Loucy (cell line): ENCODE data around the gene ASIP.
A peak's percentile ranks its signal among the peaks of the same experiment; 100 is the strongest.
"Not testable (repeated sequence)": the region's sequence is repeated elsewhere in the genome, so short reads cannot be mapped to it uniquely, and the experiment has no call there.

Experiments used
- H2AFZ ChIP-seq: fragments of 200-600 bp; sonication (generic); 2 replicates; pipeline ENCODE4 v1.6.0; 2016; ENCODE audit warnings: antibody characterized with exemption, mild to moderate bottlenecking, low read length, moderate library complexity
- H3F3A ChIP-seq: fragments of 200-600 bp; 2 replicates; pipeline ENCODE4 v1.6.0; 2016; ENCODE audit warnings: antibody characterized with exemption, low read depth, mild to moderate bottlenecking
- H3K27me3 ChIP-seq: fragments of 200-600 bp; sonication (generic); 2 replicates; pipeline ENCODE4 v1.6.1; 2014; ENCODE audit warnings: low read length, mild to moderate bottlenecking; ENCODE audit not compliant: insufficient read depth, poor library complexity, severe bottlenecking
- H3K36me3 ChIP-seq: fragments of 200-600 bp; sonication (generic); 2 replicates; pipeline ENCODE4 v1.6.1; 2016; ENCODE audit warnings: low read length; ENCODE audit not compliant: insufficient read depth
- H3K4me1 ChIP-seq: fragments of 200-600 bp; sonication (generic); 2 replicates; pipeline ENCODE4 v1.5.1; 2014; ENCODE audit warnings: low read length, mild to moderate bottlenecking; ENCODE audit not compliant: insufficient read depth, poor library complexity, severe bottlenecking
- H3K4me2 ChIP-seq: fragments of 200-600 bp; sonication (generic); 2 replicates; pipeline ENCODE4 v1.6.0; 2014; ENCODE audit warnings: antibody characterized with exemption, low read length, low read depth, mild to moderate bottlenecking; ENCODE audit not compliant: poor library complexity, severe bottlenecking
- H3K4me3 ChIP-seq: fragments of 200-600 bp; sonication (generic); 2 replicates; pipeline ENCODE4 v1.5.1; 2014; ENCODE audit warnings: low read length, mild to moderate bottlenecking, mixed read lengths; ENCODE audit not compliant: poor library complexity, severe bottlenecking
- H3K79me2 ChIP-seq: fragments of 200-600 bp; sonication (generic); 2 replicates; pipeline ENCODE4 v1.6.1; 2014; ENCODE audit warnings: low read length; ENCODE audit not compliant: insufficient read depth
- H3K9ac ChIP-seq: fragments of 200-600 bp; sonication (generic); 2 replicates; pipeline ENCODE4 v1.6.0; 2014; ENCODE audit warnings: mild to moderate bottlenecking, low read depth, low read length, moderate library complexity; ENCODE audit not compliant: poor library complexity, severe bottlenecking
- H3K9me2 ChIP-seq: fragments of 200-600 bp; sonication (generic); replicated peaks from 2 replicates; pipeline ENCODE4 v1.6.1; 2016; ENCODE audit warnings: low read depth, low read length, mixed read lengths
- H3K9me3 ChIP-seq: fragments of 200-600 bp; sonication (generic); 2 replicates; pipeline ENCODE4 v1.6.1; 2014; ENCODE audit warnings: mild to moderate bottlenecking, antibody characterized with exemption, low read length, low read depth; ENCODE audit not compliant: insufficient read depth
- H4K20me1 ChIP-seq: fragments of 200-600 bp; sonication (generic); 2 replicates; pipeline ENCODE4 v1.6.0; 2014; ENCODE audit warnings: antibody characterized with exemption, low read length, mild to moderate bottlenecking; ENCODE audit not compliant: insufficient read depth, poor library complexity, severe bottlenecking
- EZH2phosphoT487 ChIP-seq: fragments of 200-600 bp; IDR thresholded peaks from 2 replicates; pipeline ENCODE4 v1.6.1; 2018; ENCODE audit warnings: antibody characterized with exemption, mild to moderate bottlenecking, moderate library complexity, borderline replicate concordance
- TF ChIP-seq, protein P1 (sequence below): fragments of 200-600 bp; sonication (generic); conservative IDR thresholded peaks from 2 replicates; pipeline ENCODE4 v1.5.1; 2014; ENCODE audit warnings: mild to moderate bottlenecking, antibody characterized with exemption, low read length

The ASIP gene

DNA sequence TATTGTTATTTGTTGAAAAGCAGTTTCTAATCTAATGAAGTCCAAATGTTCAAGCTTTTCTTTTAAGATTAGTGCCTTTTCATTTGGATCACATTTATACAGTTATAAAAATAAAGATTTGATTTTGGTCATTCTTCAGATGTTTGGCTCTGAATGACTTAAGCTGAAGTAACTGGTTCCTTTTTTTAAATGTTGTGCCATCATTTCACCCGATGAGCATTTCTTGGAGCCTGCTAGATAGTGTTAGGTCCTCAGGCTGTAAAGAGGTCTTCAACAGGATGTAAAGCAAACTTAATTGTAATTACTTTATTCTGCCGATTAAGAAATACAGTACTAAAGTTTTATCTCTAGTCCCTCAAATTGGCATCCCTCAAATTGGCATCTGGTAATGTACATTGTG is 41.2 kb upstream of the ASIP start:
- TF ChIP-seq, protein P1, sequence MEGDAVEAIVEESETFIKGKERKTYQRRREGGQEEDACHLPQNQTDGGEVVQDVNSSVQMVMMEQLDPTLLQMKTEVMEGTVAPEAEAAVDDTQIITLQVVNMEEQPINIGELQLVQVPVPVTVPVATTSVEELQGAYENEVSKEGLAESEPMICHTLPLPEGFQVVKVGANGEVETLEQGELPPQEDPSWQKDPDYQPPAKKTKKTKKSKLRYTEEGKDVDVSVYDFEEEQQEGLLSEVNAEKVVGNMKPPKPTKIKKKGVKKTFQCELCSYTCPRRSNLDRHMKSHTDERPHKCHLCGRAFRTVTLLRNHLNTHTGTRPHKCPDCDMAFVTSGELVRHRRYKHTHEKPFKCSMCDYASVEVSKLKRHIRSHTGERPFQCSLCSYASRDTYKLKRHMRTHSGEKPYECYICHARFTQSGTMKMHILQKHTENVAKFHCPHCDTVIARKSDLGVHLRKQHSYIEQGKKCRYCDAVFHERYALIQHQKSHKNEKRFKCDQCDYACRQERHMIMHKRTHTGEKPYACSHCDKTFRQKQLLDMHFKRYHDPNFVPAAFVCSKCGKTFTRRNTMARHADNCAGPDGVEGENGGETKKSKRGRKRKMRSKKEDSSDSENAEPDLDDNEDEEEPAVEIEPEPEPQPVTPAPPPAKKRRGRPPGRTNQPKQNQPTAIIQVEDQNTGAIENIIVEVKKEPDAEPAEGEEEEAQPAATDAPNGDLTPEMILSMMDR: no peak
- no peak for TF ChIP-seq EZH2phosphoT487
- H3K4me1 ChIP-seq: no peaks in the 10 kb centered on the region
- H3K27me3 ChIP-seq: no peaks in the 10 kb centered on the region
- no peaks in the 10 kb centered on the region for H3F3A ChIP-seq
- H3K4me3 ChIP-seq: no peak overlapping the region
- H4K20me1 ChIP-seq: no peaks in the 10 kb centered on the region
- no peak overlapping the region for H3K4me2 ChIP-seq
- no peaks in the 10 kb centered on the region for H3K79me2 ChIP-seq
- no peak overlapping the region for H2AFZ ChIP-seq
- no peaks in the 10 kb centered on the region for H3K9me3 ChIP-seq
- no peaks in the 10 kb centered on the region for H3K36me3 ChIP-seq
- no peaks in the 10 kb centered on the region for H3K9me2 ChIP-seq
- H3K9ac ChIP-seq: no peak overlapping the region

DNA sequence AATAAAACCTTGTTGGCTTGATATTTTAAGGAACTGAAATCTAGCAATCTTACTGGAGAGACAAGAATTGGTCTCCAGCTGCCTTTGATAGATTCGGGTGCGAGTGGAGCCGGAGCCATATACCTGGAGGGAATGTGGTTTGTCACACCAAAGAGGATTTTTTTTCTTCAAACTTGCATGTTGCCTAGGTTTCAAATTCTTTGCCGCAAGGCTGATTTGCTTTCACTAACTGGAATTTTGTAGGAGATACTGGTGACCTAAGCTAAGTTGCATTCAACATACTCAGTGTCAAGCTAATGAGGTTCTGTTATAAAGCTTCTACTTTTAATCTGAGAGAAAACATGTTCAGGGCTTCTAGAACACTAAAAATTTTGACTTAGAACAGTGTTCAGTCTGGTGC is 39.7 kb upstream of the ASIP start:
- TF ChIP-seq, protein P1: no peak
- TF ChIP-seq EZH2phosphoT487: no peak
- Histone ChIP-seq H3K27me3 (no peaks in the 10 kb centered on the region), H4K20me1 (no peaks in the 10 kb centered on the region), H3K79me2 (no peaks in the 10 kb centered on the region), H2AFZ (no peak overlapping the region), H3K4me3 (no peak overlapping the region), H3K36me3 (no peaks in the 10 kb centered on the region), H3K9ac (no peak overlapping the region), H3K9me2 (no peaks in the 10 kb centered on the region), H3K9me3 (no peaks in the 10 kb centered on the region), H3K4me2 (no peak overlapping the region), H3K4me1 (no peaks in the 10 kb centered on the region), H3F3A (no peaks in the 10 kb centered on the region)

DNA sequence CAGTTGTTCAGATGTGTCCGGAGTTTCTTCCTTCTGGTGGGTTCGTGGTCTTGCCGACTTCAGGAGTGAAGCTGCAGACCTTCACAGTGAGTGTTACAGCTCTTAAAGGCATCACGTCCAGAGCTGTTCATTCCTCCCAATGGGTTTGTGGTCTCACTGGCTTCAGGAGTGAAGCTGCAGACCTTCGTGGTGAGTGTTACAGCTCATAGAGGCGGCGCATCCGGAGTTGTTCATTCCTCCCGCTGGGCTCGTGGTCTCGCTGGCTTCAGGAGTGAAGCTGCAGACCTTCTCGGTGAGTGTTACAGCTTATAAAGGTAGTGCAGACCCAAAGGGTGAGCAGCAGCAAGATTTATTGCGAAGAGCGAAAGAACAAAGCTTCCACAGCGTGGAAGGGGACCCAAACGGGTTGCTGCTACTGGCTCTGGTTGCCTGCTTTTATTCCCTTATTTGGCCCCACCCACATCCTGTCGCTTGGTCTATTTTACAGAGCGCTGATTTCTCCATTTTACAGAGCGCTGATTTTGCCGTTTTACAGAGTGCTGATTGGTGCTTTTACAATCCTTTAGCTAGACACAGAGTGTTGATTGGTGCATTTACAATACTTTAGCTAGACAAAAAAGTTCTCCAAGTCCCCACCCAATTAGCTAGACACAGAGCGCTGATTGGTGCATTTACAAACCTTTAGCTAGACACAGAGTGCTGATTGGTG is 35.9 kb upstream of the ASIP start:
- H3F3A ChIP-seq, H3K36me3 ChIP-seq, H2AFZ ChIP-seq, H4K20me1 ChIP-seq, H3K9me3 ChIP-seq, H3K27me3 ChIP-seq, H3K9me2 ChIP-seq, H3K4me1 ChIP-seq, H3K9ac ChIP-seq, H3K79me2 ChIP-seq: not testable (repeated sequence)
- H3K4me3 ChIP-seq: peak overlapping the region; percentile 59
- peak overlapping the region; percentile 52 for H3K4me2 ChIP-seq

DNA sequence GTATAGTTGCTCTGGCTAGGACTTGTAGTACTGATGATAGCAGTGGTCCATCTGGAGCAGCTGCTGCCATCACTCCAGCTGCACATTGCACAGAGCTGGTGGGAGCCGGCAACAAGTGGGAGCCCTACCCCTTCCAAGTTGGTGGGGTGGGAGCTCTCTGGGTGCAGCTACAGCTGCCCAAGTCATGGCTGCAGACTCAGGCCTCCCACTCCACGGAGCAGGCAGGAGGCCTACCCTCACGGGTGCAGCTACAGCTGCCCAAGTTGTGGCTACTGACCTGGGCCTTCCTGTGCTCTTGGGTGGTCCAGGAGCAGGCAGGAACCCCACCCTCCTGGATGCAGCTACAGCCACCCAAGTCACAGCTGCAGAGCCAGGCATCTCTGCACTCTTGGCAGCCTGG is 32.1 kb upstream of the ASIP start:
- Histone ChIP-seq H3K9ac (no peak overlapping the region), H3K4me1 (no peaks in the 10 kb centered on the region), H2AFZ (no peak overlapping the region), H3K27me3 (no peaks in the 10 kb centered on the region), H4K20me1 (no peaks in the 10 kb centered on the region), H3K9me3 (no peaks in the 10 kb centered on the region), H3K36me3 (no peaks in the 10 kb centered on the region), H3K4me2 (no peak overlapping the region), H3K4me3 (no peak overlapping the region), H3F3A (no peaks in the 10 kb centered on the region), H3K9me2 (no peaks in the 10 kb centered on the region), H3K79me2 (no peaks in the 10 kb centered on the region)
- TF ChIP-seq, protein P1: no peak
